K562 (cell line): ENCODE measurements around the gene AP3S1. TPM values are rescaled to one million over a fixed set of nuclear protein-coding genes. Genes with fewer than 3 reads are reported as not detected.

Experiments
- CTCF ChIP-seq, 3 experiments: IDR thresholded peaks in 2 of 3; conservative IDR thresholded peaks in 1 of 3; 2 replicates each; pipeline ENCODE4 v1.5.1; 2011 to 2012; ENCODE audit warnings: low read length in 3 of 3, mild to moderate bottlenecking in 3 of 3, control low read depth in 2 of 3, improper control_type of control experiment in 1 of 3, inconsistent platforms in 1 of 3, low read depth in 1 of 3, mixed read lengths in 1 of 3, moderate library complexity in 1 of 3; ENCODE audit not compliant: insufficient read depth in 2 of 3
- CXXC5 ChIP-seq: fragments of 250-450 bp; sonication (Bioruptor Pico); IDR thresholded peaks from 2 replicates; pipeline ENCODE4 v1.8.0; 2022; ENCODE audit warnings: inconsistent platforms, mild to moderate bottlenecking, moderate library complexity
- EP300 ChIP-seq: IDR thresholded peaks from 2 replicates; pipeline ENCODE4 v1.6.1; 2012; ENCODE audit warnings: low read length, improper control_type of control experiment
- HDAC1 ChIP-seq, 2 experiments: fragments of 450-650 bp; IDR thresholded peaks; 2 replicates each; pipeline ENCODE4 v1.6.1; 2016 to 2017; ENCODE audit warnings: inconsistent platforms in 1 of 2, mild to moderate bottlenecking in 1 of 2, moderate library complexity in 1 of 2
- KAT2B ChIP-seq: IDR thresholded peaks from one replicate; pipeline ENCODE4 v1.6.1; 2012; ENCODE audit warnings: low read depth, mild to moderate bottlenecking, control low read depth, inconsistent platforms, low read length, moderate library complexity
- MTA1 ChIP-seq: fragments of 450-650 bp; IDR thresholded peaks from 2 replicates; pipeline ENCODE4 v1.6.1; 2017; ENCODE audit warnings: borderline replicate concordance
- TAF1 ChIP-seq: IDR thresholded peaks from 2 replicates; pipeline ENCODE4 v1.6.1; 2011; ENCODE audit warnings: mild to moderate bottlenecking, low read length, moderate library complexity; ENCODE audit not compliant: insufficient read depth, control insufficient read depth, severe bottlenecking; ENCODE audit errors: extremely low read depth
- TRIM28 ChIP-seq: fragments of 450-650 bp; IDR thresholded peaks from 2 replicates; pipeline ENCODE4 v1.6.1; 2017
- ZBTB33 ChIP-seq: sonication (generic); formaldehyde crosslinking; IDR thresholded peaks from 2 replicates; pipeline ENCODE4 v1.8.1; 2023; ENCODE audit warnings: mild to moderate bottlenecking, missing genetic modification reagents
- ZFP36 ChIP-seq: fragments of 150-350 bp; IDR thresholded peaks from 2 replicates; pipeline ENCODE4 v1.6.1; 2018; ENCODE audit warnings: low read length, low read depth; ENCODE audit not compliant: partially characterized antibody
- ZNF239 ChIP-seq: fragments of 250-450 bp; sonication (Bioruptor Pico); IDR thresholded peaks from 2 replicates; pipeline ENCODE4 v1.4.0; 2020; ENCODE audit warnings: mild to moderate bottlenecking
- polyA plus RNA-seq, 8 experiments: library from polyadenylated mRNA; depleted of rRNA in 4 of 8; stranded (reverse) in 5 of 8; unstranded in 3 of 8; fragments of >200 nt; fragmentation: Nextera tagmentation in 2 of 8; fragmentation: Illumina TruSeq in 1 of 8; extraction: Ambion mirVana in 2 of 8; extraction: Trizol in 1 of 8; gene quantifications; 2 replicates each; pipeline versions ENCODE4 v1.2.1 to v1.2.3, GENCODE V29; 2011 to 2014; ENCODE audit warnings: inconsistent platforms in 1 of 8, missing spikeins in 1 of 8
- total RNA-seq, 7 experiments: library from RNA; depleted of rRNA in 6 of 7; stranded (reverse); fragments of >200 nt in 6 of 7; fragmentation: Illumina TruSeq in 2 of 7; extraction: Trizol in 2 of 7; gene quantifications; 2 replicates each; pipeline versions ENCODE4 v1.2.1 to v1.2.3, GENCODE V29; 2011 to 2021; ENCODE audit warnings: low replicate concordance in 1 of 7
- TF ChIP-seq, protein P1 (sequence below): sonication (generic); formaldehyde crosslinking; IDR thresholded peaks from 2 replicates; pipeline ENCODE4 v1.8.1; 2023; ENCODE audit warnings: mild to moderate bottlenecking, missing genetic modification reagents, moderate library complexity
- TF ChIP-seq, protein P2 (sequence below): fragments of 250-450 bp; sonication (Bioruptor Pico); IDR thresholded peaks from 2 replicates; pipeline ENCODE4 v1.4.0; 2020
- TF ChIP-seq, protein P3 (sequence below): fragments of 250-450 bp; sonication (Bioruptor Pico); IDR thresholded peaks from 2 replicates; pipeline ENCODE4 v1.8.0; 2021; ENCODE audit warnings: moderate library complexity, mild to moderate bottlenecking, inconsistent platforms

AP3S1 gene
- total and polyA plus RNA-seq, 9 of the 15 experiments (the other 6 are each of a cell fraction or from before 2014, with no cell fraction given), result 46.1 to 106 (median 67.3) TPM

DNA sequence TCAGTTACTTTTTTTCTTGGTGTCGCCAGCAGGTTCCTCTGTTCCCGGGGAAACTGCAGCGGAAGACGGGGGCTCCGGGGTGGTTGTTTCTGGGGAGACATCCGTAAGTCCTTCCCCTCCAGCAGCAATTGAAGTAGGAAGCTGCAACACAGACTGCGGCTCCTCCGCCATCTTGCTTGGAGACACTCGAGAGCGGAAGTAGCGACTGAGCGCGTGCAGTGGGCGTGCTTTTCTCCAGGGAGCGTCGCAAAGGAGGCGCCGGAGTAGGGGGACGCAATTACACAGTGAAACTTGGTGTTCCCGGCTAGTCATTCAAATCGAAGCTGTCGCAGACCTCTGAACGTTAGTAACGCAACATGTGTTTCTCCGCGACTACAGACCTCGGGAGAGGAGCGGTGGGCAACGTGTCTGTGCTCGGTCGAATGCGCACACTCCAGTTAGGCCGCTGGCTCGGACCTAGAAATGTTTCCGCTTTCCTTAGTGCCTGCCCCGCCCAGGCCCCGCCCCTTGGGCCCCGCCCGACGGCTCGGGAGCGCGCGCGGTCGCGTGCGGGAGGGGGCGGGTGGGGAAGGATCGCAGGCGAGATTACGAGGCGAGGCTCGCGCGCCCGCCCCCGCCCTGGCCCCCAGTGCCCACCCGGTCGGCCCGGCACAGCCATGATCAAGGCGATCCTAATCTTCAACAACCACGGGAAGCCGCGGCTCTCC is at the start of gene AP3S1, which contains the start of gene ATG12 (continued):
- TF ChIP-seq ZFP36, result no peak
- no peak for TF ChIP-seq EP300
- peak; percentile 98 for TF ChIP-seq TAF1
- no peak for TF ChIP-seq CTCF (IDR thresholded peaks at IDR 0.05 in 2 of 3, conservative IDR thresholded peaks at IDR 0.05 in 1 of 3; ENCODE audit: insufficient read depth in 2 of 3, low read depth in 1 of 3, low read length in 3 of 3)
- TF ChIP-seq, protein P1, sequence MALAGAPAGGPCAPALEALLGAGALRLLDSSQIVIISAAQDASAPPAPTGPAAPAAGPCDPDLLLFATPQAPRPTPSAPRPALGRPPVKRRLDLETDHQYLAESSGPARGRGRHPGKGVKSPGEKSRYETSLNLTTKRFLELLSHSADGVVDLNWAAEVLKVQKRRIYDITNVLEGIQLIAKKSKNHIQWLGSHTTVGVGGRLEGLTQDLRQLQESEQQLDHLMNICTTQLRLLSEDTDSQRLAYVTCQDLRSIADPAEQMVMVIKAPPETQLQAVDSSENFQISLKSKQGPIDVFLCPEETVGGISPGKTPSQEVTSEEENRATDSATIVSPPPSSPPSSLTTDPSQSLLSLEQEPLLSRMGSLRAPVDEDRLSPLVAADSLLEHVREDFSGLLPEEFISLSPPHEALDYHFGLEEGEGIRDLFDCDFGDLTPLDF, result no peak; the same call in 1 of the 2 replicates
- TF ChIP-seq ZNF239 (CRISPR knock-in tag), result no peak
- TF ChIP-seq, protein P2, sequence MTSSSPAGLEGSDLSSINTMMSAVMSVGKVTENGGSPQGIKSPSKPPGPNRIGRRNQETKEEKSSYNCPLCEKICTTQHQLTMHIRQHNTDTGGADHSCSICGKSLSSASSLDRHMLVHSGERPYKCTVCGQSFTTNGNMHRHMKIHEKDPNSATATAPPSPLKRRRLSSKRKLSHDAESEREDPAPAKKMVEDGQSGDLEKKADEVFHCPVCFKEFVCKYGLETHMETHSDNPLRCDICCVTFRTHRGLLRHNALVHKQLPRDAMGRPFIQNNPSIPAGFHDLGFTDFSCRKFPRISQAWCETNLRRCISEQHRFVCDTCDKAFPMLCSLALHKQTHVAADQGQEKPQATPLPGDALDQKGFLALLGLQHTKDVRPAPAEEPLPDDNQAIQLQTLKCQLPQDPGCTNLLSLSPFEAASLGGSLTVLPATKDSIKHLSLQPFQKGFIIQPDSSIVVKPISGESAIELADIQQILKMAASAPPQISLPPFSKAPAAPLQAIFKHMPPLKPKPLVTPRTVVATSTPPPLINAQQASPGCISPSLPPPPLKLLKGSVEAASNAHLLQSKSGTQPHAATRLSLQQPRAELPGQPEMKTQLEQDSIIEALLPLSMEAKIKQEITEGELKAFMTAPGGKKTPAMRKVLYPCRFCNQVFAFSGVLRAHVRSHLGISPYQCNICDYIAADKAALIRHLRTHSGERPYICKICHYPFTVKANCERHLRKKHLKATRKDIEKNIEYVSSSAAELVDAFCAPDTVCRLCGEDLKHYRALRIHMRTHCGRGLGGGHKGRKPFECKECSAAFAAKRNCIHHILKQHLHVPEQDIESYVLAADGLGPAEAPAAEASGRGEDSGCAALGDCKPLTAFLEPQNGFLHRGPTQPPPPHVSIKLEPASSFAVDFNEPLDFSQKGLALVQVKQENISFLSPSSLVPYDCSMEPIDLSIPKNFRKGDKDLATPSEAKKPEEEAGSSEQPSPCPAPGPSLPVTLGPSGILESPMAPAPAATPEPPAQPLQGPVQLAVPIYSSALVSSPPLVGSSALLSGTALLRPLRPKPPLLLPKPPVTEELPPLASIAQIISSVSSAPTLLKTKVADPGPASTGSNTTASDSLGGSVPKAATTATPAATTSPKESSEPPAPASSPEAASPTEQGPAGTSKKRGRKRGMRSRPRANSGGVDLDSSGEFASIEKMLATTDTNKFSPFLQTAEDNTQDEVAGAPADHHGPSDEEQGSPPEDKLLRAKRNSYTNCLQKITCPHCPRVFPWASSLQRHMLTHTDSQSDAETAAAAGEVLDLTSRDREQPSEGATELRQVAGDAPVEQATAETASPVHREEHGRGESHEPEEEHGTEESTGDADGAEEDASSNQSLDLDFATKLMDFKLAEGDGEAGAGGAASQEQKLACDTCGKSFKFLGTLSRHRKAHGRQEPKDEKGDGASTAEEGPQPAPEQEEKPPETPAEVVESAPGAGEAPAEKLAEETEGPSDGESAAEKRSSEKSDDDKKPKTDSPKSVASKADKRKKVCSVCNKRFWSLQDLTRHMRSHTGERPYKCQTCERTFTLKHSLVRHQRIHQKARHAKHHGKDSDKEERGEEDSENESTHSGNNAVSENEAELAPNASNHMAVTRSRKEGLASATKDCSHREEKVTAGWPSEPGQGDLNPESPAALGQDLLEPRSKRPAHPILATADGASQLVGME (CRISPR knock-in tag), result no peak
- no peak for TF ChIP-seq TRIM28
- TF ChIP-seq HDAC1 (IDR thresholded peaks at IDR 0.05), result peak in 1 of 2 experiments; percentile 59; a peak in 2 of 4 replicates
- TF ChIP-seq CXXC5 (CRISPR knock-in tag), result peak; percentile 75
- TF ChIP-seq, protein P3, sequence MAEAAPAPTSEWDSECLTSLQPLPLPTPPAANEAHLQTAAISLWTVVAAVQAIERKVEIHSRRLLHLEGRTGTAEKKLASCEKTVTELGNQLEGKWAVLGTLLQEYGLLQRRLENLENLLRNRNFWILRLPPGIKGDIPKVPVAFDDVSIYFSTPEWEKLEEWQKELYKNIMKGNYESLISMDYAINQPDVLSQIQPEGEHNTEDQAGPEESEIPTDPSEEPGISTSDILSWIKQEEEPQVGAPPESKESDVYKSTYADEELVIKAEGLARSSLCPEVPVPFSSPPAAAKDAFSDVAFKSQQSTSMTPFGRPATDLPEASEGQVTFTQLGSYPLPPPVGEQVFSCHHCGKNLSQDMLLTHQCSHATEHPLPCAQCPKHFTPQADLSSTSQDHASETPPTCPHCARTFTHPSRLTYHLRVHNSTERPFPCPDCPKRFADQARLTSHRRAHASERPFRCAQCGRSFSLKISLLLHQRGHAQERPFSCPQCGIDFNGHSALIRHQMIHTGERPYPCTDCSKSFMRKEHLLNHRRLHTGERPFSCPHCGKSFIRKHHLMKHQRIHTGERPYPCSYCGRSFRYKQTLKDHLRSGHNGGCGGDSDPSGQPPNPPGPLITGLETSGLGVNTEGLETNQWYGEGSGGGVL (CRISPR knock-in tag), result no peak
- no peak for TF ChIP-seq MTA1
- TF ChIP-seq ZBTB33 (CRISPR knock-in tag), result peak; percentile 51; the same call in 1 of the 2 replicates
- no peak for TF ChIP-seq KAT2B
